HG03457 (cell line): ENCODE results near the gene HAO2.

Source experiments
- ATAC-seq: cut with Tn5 transposase; IDR thresholded peaks from one replicate; pipeline ENCODE4 v1.9.1; 2021; ENCODE audit warnings: moderate number of reproducible peaks; ENCODE audit not compliant: unreplicated experiment

Gene HAO2

GRCh38 chr1:119430486-119430885, 61.9 kb downstream of the HAO2 start:
- ATAC-seq: no peak

GRCh38 chr1:119431836-119432235, 63.3 kb downstream of the HAO2 start:
- ATAC-seq: no peak

- no peak for ATAC-seq
Observed at GRCh38 chr1:119435052-119435451, 66.5 kb downstream of the HAO2 start.

GRCh38 chr1:119438761-119439160, 70.2 kb downstream of the HAO2 start:
- ATAC-seq: no peak

- ATAC-seq: no peak
Observed at GRCh38 chr1:119440721-119441307, 72.2 kb downstream of the HAO2 start.

GRCh38 chr1:119442756-119443155, 74.2 kb downstream of the HAO2 start:
- ATAC-seq: no peak
